Neural crest cell (in vitro differentiated cells): ENCODE results near the gene CYP19A1. TPM values are rescaled to one million over a fixed set of nuclear protein-coding genes. Genes with fewer than 3 reads are reported as not detected.

ENCODE experiments used
- DNase-seq: peaks from one replicate; pipeline ENCODE4 v3.0.0; 2021; ENCODE audit warnings: low read depth, mixed read lengths, low spot score
- H3K27ac Mint-ChIP-seq: one replicate; pipeline ENCODE4 v1.8.0; 2021; ENCODE audit warnings: mild to moderate bottlenecking, mixed read lengths; ENCODE audit not compliant: unreplicated experiment
- H3K27me3 Mint-ChIP-seq: 2 replicates; pipeline ENCODE4 v1.8.0; 2021; ENCODE audit warnings: low read depth, mild to moderate bottlenecking, mixed read lengths
- H3K36me3 Mint-ChIP-seq: 2 replicates; pipeline ENCODE4 v1.8.0; 2021; ENCODE audit warnings: low read depth, mild to moderate bottlenecking, mixed read lengths
- H3K4me1 Mint-ChIP-seq: 2 replicates; pipeline ENCODE4 v1.8.0; 2021; ENCODE audit warnings: mixed read lengths
- H3K4me3 Mint-ChIP-seq: one replicate; pipeline ENCODE4 v1.8.0; 2021; ENCODE audit warnings: mild to moderate bottlenecking, mixed read lengths
- H3K9me3 Mint-ChIP-seq: 2 replicates; pipeline ENCODE4 v1.8.0; 2021; ENCODE audit warnings: mixed read lengths
- CTCF ChIP-seq: fragments of 200-600 bp; sonication (generic); conservative IDR thresholded peaks from 2 replicates; pipeline ENCODE4 v1.5.0; 2021; ENCODE audit warnings: antibody characterized with exemption, mild to moderate bottlenecking
- total RNA-seq: library from RNA; stranded (reverse); gene quantifications from 2 replicates; pipeline ENCODE4 v1.2.1, GENCODE V29; 2021

Gene CYP19A1
- total RNA-seq, 1 donor from 2014 or later: not detected

GRCh38 chr15:51180534-51180933 is 157.9 kb downstream of the CYP19A1 start:
- Mint-ChIP-seq H3K4me1 (peaks cover 10% of the 10 kb centered on the region), H3K27me3 (no peaks in the 10 kb centered on the region), H3K4me3 (no peak overlapping the region), H3K36me3 (no peaks in the 10 kb centered on the region), H3K27ac (no peak overlapping the region), H3K9me3 (no peaks in the 10 kb centered on the region)
- no peak for DNase-seq
- TF ChIP-seq CTCF: no peak

- H3K4me1 Mint-ChIP-seq: peaks cover 7% of the 10 kb centered on the region
- no peaks in the 10 kb centered on the region for H3K36me3 Mint-ChIP-seq
- no peaks in the 10 kb centered on the region for H3K9me3 Mint-ChIP-seq
- H3K27me3 Mint-ChIP-seq: no peaks in the 10 kb centered on the region
- H3K27ac Mint-ChIP-seq: no peak overlapping the region
- no peak overlapping the region for H3K4me3 Mint-ChIP-seq
- no peak for TF ChIP-seq CTCF
- DNase-seq: no peak
These were observed 158.4 kb downstream of the CYP19A1 start for GRCh38 chr15:51180011-51180410.

GRCh38 chr15:51172193-51172592 is 166.2 kb downstream of the CYP19A1 start:
- Mint-ChIP-seq H3K36me3 (peaks cover 6% of the 10 kb centered on the region), H3K27me3 (no peaks in the 10 kb centered on the region)
- no peak for TF ChIP-seq CTCF

GRCh38 chr15:51171634-51171932 is 166.8 kb downstream of the CYP19A1 start:
- H3K27ac Mint-ChIP-seq: no peak overlapping the region
- DNase-seq: no peak
- H3K4me1 Mint-ChIP-seq: peaks cover 11% of the 10 kb centered on the region
- no peaks in the 10 kb centered on the region for H3K9me3 Mint-ChIP-seq
- H3K36me3 Mint-ChIP-seq: peaks cover 6% of the 10 kb centered on the region
- H3K27me3 Mint-ChIP-seq: no peaks in the 10 kb centered on the region
- no peak overlapping the region for H3K4me3 Mint-ChIP-seq
- TF ChIP-seq CTCF: no peak

More at GRCh38 chr15:51172193-51172592, 166.2 kb downstream of the CYP19A1 start:
- Mint-ChIP-seq H3K27ac (no peak overlapping the region), H3K9me3 (no peaks in the 10 kb centered on the region), H3K4me3 (no peak overlapping the region), H3K4me1 (peaks cover 11% of the 10 kb centered on the region)
- no peak for DNase-seq

GRCh38 chr15:51170882-51171633 is 167.3 kb downstream of the CYP19A1 start:
- DNase-seq: no peak
- H3K9me3 Mint-ChIP-seq: no peaks in the 10 kb centered on the region
- H3K36me3 Mint-ChIP-seq: peaks cover 6% of the 10 kb centered on the region
- no peak for TF ChIP-seq CTCF
- H3K27me3 Mint-ChIP-seq: no peaks in the 10 kb centered on the region
- H3K4me3 Mint-ChIP-seq: no peak overlapping the region
- H3K27ac Mint-ChIP-seq: no peak overlapping the region
- peaks cover 11% of the 10 kb centered on the region for H3K4me1 Mint-ChIP-seq
